Measurements from ENCODE around the gene C9orf57. TPM values are rescaled to one million over a fixed set of nuclear protein-coding genes. Genes with fewer than 3 reads are reported as not detected.
"Not testable (repeated sequence)": the region's sequence is repeated elsewhere in the genome, so short reads cannot be mapped to it uniquely, and the experiment has no call there.

Gene C9orf57, protein sequence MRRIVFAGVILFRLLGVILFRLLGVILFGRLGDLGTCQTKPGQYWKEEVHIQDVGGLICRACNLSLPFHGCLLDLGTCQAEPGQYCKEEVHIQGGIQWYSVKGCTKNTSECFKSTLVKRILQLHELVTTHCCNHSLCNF
- not detected for polyA plus RNA-seq (ENCODE audit: insufficient read depth in 1 of 5, insufficient read length in 5 of 5, low replicate concordance in 1 of 5)
- long read RNA-seq, donor 1 = 0 reads
- long read RNA-seq, donor 2 = 0 reads
- long read RNA-seq, donor 3 = 0 reads
- long read RNA-seq, donor 4 = 0 reads
- long read RNA-seq, donor 5 = 0 reads
- long read RNA-seq, donor 6 = 0 reads
- long read RNA-seq, donor 7 = 0 reads
- long read RNA-seq, donor 8 = 0 reads

DNA sequence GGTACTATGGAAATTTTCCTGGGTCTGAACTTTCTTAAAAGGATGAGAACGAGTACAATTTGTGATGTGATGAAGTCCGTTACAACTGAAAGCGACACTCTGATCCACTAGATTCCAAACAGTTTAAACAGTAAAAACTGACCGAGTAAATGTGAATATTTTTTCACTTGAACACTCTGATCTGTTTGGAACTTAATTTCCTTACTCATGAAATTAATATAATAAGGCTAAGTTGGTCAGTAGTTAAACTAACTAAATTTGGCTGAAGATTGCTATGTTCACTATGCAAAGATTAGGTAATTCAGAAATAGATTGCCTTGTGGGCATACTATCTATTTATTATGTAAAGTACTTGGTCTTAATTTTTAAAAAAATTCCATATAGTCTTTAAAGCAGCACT lies at the start of gene C9orf57:
Gene C9orf57 (minus strand): TSS at position 101 of the 400 bp plus-strand sequence. CDS start 1,282 bp downstream, outside the sequence.
- DNase-seq = no peak

DNA sequence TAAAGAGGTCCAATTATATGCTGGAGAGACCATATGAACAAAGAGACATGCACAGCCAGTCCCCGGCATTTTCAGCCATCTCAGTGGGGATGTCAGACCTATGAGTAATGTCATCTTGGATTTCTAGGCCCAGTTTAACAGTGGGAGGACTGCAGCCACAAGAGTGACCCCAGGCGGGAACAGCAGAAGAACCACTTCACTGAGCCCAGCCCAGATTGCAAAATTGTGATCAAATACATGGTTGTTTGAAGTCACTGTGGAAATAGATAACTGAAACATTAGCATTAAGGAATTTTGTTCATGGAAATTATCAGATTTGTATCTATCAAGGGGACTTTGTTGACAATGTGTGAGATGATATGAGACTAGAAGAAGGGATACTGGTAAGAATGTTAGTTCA lies 42.1 kb upstream of the C9orf57 start:
- no peak for DNase-seq

DNA sequence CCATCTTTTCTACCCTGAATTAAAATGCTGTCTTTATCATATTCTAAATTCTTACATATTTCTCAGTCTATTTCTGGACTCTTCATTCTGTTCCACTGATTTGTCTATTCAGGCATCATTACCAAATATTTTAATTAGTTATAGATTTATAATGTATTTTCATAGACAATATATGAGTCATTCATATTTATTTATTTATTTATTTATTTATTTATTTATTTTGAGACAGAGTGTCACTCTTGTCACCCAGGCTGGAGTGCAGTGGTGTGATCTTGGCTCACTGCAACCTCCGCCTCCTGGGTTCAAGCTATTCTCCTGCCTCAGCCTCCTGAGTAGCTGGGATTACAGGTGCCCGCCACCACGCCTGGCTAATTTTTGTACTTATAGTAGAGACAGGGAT lies 35.1 kb upstream of the C9orf57 start:
- DNase-seq = not testable (repeated sequence)

DNA sequence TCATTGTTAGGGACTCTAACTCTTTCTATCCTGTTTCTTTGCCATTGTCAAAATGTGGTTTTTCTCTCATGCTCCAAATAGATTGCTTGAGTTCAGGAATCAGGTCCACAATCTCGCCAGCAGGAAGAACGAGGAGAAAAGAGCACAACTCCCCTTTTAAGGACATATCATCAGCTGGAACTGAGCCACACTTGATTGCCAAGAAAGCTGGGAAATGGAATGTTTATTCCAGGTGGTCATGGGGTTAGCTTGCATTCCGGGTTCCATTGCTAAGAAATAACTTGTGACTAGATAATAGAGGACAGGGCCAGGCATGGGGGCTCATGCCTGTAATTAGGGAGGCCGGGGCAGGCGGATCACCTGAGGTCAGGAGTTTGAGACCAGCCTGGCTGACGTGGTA lies 32.4 kb upstream of the C9orf57 start:
- no peak for DNase-seq

DNA sequence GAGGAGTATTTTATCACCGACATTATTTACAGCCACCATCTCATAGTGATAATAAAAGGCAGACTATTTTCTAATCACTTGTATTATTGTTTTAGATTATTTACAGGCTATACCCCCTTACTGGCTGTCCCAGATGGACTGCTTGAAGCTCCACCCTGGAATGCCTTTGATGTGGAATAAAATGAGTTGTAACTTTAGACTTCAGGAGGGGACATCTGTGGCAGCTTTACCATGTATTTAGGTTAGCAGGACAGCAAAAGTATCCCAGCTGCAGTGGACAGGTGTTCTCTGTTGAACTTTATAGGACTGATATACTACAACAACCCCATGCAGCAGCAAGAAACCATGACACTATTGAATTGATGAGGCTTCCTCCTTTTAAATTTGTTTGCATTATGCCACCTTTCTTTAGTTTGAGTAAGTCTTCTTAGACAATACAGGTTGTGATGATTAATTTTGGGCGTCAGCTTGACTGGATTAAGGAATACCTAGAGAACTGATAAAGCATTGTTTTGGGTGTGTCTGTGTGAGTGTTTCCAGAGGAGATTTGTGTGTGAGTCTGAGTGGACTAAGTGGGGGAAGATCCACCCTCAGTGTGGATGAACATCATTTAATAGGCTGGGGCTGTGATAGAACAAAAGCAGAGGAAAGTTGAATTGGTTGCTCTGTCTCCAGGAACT lies 29.2 kb upstream of the C9orf57 start:
- DNase-seq = no peak

DNA sequence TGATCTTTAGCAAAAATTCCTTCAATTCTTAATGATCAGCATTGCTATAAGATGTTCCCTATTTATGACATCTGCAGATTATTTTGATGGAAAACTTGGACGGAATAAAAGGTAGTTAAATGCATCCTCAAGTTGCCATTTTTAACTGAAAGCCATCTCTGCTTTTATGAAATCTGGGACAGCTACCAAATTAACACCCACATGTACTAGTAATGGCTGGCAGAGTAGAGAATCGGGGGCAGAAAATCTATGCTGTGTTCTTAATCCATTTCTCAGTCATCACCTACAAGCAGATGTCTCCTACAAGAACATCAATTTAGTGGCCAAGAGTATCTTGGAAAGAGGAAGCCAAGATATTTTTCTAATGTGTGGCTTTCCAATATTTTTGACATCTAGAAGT lies 22.1 kb upstream of the C9orf57 start:
- DNase-seq = no peak

DNA sequence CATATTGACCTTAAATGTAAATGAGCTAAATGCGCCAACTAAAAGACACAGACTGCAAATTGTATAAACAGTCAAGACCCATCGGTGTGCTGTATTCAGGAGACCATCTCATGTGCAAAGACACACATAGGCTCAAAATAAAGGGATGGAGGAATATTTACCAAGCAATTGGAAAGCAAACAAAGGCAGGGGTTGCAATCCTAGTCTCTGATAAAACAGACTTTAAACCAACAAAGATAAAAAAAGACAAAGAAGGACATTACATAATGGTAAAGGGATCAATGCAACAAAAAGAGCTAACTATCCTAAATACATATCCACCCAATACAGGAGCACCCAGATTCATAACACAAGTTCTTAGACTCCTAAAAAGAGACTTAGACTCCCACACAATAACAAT lies 14.3 kb upstream of the C9orf57 start:
- DNase-seq = not testable (repeated sequence)

DNA sequence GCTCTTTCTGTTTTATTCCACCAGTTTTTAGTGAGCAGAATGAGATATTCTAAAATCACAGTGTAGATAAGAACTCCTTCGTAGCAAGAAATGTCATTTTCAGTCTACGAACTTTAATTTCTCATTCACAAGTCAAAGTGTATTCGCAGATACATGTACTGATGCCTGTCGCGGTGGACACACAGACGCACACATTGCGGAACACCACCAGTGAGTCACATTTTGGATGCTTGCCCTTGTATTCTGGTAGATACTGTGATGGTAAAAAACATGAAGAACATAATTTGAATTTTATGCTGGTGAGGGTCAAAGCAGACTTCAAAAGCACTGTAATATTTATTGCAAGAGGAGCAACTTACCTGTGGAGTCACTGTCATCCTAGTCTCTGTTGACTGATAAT lies 4.7 kb upstream of the C9orf57 start:
- no peak for DNase-seq

DNA sequence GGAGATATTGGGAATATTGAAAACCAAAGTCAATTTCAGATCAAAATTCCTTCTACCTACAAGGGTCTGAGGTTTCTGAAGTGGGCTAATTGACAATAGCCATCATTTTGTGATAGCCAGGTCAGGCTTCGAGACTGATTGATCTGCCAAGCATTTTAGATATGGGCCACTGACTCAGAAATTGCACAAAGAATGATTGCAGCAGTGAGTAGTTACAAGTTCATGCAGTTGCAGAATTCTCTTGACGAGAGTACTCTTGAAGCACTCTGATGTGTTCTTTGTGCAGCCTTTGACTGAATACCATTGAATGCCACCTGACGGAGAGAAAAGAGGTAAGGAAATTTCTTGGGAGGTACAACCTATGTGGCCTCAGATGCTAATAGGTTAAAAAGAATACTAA lies 8.3 kb downstream of the C9orf57 start:
- no peak for DNase-seq

DNA sequence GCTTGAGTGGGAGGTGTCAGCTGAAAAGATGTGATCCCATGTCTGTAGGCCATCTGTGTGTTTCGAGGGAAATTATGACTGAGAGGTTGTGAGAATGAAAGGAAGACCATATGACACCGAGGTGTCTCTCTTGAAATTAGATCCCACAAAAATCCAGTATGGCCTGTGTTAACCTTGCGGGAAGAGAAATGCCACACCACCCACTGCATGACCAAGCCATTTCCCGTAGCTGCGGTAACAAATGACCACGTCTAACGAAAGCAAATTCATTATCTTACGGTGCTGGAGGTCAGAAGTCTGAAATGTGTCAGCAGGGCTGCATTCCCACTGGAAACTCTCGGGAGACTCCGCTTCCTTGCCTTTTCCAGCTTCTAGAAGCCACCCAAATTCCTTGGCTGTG lies 11.6 kb downstream of the C9orf57 start:
- DNase-seq = no peak

DNA sequence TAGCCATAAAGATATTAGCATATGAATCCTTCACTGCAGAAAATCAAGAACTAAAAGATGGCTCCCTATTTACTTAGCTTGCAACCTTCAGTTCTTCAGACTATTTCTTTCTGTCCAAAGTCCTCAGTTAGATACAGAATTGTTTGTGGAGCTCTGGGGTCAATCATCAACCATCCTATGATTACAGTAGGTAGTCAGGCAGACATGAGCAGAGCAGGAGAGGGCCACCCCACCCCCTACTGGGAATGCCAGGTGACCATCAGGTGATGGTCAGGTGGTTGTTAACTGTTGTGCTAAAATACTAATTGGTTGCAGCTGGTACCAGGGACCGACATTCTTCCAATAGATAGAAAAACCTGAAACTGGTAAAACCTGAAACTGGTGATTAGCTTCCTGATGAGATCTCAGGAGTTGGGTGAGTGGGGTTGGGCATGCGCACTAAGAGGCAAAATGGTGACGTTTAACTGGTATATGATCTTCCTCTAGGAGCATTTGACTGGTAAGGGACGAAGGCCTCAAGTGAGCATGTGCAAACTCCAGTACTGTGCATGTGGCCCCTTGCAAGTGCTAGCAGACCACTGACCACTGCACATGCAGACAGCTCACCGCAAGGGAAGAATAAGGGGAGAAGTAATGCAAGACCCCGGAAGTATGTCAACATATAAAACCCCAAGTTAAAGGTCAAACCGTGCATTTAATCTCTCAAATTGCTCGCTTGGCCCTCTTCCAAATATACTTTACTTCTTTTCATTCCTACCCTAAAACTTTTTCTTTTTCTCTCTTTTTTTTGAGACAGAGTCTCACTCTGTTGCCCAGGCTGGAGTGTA lies 13.6 kb downstream of the C9orf57 start:
- DNase-seq = no peak

DNA sequence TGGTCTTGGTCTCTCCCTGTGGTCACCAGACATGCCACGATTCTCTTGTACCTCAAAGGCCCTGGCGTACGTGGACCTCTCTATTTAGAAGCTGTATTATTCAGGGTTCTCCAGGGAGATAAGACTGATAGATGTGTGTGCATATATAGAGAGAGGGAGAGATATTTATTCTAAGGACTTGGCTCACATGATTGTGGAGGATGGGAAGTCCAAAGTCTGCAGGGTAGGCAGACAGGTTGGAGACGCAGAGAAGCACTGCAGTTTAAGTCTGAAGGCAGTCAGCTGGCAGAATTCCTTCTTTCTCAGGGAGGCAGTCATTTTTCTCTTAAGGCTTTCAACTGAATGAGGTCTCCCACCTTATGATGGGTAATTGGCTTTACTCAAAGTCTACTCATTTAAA lies 16.3 kb downstream of the C9orf57 start:
- no peak for DNase-seq

DNA sequence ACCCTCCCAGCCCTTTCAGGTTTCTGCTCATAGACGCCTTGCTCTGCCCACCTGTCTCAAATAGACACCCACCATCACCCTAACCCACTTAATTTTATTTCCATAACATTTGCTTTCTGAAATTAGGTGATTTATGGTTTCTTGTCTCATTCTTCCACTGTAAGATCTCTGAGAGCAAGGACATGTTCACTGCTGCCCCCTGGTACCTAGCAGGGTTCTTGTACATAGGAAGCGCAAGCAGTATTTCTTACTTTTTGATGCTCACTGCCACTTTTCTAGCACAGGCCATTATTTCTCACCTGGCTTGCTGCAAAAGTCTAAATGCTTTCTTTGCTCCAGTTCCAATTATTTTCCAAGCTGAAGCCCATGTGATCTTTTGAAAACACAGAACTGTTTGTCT lies 16.8 kb downstream of the C9orf57 start:
- DNase-seq = no peak

DNA sequence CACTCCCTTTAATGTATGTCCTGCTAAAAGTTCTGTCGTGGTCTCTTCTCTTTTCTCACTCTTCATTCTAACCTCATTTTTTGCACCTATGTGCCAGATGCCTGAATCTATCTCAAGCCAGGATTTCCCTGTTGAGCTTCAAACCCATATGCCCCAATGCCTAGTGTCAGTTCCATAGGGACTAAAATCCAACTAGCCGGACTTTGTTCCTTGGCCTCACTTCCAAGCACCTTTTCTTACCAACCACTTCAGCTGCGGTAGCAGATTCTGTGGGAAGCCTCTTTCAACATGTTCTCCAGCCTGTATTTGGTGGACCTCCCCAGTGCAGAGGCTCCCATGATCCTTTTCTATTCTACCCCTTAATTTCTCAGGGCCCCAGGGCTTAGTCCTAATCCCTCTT lies 17.5 kb downstream of the C9orf57 start:
- no peak for DNase-seq

DNA sequence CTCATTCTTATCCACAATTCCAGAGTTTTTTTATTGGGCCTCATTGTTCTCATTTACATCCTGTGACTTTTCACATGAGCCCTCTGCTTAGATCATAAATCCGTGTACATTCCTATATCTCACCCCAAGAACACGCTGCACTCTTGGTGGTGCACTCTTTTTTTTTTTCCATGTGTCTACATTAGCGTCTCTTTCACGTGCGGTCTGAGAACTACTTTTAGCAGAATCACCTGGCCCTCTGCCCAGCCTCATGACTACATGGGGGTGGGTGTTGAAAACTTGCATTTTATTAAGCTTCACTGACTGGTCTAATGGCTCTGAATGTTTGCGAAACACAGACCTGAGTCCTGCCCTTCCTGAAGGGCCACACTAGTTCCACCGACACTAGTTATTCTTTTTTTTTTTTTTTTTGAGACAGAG lies 18.6 kb downstream of the C9orf57 start:
- DNase-seq = peak; percentile 54 to 66

DNA sequence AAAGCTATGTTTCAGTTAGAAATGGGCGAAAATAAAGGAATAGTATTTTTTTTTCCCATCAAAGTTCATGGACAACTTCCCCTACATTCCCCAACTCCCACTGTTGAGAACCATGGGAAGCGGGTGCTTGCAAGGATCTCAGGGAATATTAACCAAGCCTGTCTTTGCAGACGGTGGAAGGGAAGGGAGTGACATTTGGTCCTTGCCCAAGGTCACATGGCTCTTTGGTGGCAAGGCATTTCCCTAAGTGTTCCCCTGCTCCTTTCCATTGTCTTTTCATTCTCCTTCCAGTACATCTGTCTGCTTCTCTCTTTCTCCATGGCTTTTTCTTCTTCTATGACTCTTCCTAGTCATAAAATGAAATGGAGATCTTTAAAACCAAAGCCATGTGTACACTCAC lies 19.0 kb downstream of the C9orf57 start:
- no peak for DNase-seq

DNA sequence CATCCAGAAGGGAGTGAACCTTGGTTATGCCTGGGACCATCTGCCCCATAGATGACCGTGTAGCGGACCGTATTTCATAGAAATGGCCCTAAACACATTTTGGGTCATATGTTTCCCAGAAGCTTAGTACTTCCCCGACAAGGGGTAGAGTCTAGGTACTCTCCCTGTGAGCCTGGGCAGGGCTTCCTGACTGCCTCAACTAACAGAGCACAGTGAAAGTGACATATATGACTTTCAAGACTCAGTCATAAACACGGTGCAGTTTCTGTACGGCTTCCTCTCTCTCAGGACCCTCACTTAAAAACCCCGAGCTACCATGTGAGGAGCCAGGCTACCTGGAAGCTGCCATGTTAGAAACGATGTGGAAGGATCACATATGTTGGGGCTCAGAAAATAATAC lies 20.9 kb downstream of the C9orf57 start:
- DNase-seq = no peak

DNA sequence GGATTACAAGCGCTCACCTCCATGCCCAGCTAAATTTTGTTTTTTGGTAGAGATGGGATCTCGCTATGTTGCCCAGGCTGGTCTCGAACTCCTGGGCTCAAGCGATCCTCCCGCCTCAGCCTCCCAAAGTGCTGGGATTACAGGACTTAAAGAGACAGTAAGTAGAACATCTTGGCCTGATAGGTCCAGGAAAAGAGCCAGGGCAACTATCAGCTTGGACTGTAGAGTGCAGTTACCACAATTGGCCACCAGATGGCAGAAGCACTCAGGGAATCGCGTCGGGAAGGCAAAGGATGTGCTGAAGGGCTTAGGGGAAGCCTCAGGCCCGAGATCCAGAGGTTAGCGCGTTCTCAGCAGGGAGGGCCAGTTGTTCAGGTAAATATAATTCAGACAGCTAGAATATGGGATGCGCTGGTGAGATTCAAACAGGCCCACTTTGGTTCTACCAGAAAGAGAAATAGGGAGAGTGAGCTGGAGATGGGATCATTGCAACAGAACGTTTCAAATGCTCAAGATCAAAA lies 21.5 kb downstream of the C9orf57 start:
- peak; percentile 78 to 83 for DNase-seq

DNA sequence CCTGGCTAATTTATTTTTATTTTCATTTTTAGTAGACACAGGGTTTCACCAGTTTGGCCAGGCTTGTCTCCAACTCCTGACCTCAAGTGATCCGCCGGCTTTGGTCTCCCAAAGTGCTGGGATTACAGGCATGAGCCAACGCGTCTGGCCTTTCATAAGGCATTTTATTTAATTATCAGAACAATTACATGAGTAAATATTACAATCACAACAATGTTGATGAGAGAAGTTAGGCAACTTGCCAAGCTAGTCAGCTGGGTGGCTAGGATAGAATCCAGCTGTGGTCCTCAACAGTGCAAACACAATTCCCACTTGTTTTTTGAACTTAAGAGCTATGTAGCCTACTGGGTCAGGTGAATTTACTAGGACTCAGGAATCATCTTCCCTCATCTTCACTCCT lies 22.0 kb downstream of the C9orf57 start:
- peak; percentile 86 to 90 for DNase-seq

DNA sequence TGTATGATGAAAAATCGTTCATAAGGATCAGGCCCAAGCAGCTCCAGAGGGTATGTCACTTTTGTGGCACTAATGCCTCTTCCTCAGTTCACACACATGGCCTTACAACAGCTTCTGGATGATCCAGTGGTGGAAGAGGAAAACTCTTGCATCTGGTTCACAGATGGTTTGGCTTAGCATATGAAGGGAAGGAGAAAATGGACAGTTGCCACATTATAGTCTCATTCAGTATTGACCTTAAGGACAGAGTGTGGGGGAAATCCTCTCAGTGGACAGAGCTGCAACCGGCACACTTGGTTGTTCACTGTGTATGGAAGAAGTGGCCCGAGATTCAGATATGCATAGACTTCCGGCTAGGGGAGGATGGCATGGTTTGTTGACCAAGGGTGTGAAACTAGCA lies 22.8 kb downstream of the C9orf57 start:
- DNase-seq = peak; percentile 20 to 31

DNA sequence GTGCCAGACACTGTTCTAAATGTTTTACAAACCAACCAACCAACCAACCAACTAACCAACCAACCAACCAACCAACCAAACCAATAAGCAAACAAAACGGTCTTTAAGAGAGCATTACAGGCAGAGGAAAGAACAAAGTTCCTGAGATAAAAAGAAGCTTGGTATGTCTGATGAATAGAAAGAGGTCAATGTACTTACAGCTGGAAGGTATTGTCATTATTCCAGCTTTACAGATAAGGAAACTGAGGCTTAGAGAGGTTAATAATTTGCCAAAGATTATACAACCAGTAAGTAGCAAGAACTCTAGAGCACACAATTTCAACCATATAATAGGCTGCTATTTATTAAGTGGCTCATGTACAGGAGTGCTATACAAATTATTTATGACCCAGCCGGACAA lies 29.6 kb downstream of the C9orf57 start:
- no peak for DNase-seq

DNA sequence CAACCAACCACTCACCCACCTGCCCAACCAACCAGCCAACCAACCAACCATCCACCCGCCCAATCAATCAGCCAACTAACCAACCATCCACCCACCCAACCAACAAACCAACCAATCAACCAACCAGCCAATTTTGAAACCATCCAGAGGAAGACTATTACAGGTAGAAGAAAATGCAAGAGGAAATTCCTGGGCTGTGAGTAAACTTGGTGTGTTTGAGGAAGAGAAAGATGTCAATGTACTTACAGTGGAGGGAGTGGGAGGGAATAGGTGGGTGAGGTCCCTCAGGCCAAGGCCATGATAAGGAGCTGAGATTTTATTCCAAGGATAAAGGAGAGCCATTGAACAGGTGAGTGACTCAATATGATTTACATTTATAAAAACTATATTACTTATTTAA lies 30.4 kb downstream of the C9orf57 start:
- DNase-seq = no peak
